GM19438 (cell line): ENCODE data around the gene HIGD2A.

ENCODE experiments used
- ATAC-seq: cut with Tn5 transposase; IDR thresholded peaks from one replicate; pipeline ENCODE4 v1.9.1; 2021; ENCODE audit warnings: low read depth; ENCODE audit not compliant: unreplicated experiment

The HIGD2A gene

DNA sequence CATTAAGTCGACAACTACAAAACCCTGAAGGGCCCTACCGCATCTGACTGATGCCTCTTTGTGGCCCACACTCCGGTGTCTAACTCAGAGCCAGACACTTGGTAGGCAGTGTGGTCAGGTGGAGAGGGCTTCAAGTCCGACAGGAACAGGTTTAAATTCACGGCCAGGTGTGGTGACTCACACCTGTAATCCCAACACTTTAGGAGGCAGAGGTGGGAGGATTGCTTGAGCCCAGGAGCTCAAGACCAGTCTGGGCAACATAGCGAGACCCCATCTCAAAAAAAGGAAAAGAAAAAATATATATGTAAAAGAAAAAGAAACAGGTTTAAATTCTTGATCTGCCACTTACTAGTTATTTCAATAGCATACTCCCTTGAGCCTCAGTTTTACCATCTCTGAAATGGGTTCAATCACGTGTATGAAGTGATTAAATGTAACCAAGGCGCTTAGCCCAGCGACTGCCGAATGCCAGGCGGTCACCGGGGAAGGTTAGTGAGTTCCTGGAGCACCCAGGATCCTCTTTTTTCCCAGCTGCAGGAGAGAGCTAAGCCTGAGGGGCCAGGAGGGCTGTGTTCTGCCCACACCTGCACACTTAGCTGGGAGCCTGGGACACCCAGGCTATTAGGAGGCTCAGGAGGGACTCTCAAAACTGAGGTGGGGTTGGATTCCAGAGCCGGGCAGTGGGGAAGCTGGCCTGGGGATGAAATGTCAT is 26.8 kb downstream of the HIGD2A start:
- no peak for ATAC-seq

DNA sequence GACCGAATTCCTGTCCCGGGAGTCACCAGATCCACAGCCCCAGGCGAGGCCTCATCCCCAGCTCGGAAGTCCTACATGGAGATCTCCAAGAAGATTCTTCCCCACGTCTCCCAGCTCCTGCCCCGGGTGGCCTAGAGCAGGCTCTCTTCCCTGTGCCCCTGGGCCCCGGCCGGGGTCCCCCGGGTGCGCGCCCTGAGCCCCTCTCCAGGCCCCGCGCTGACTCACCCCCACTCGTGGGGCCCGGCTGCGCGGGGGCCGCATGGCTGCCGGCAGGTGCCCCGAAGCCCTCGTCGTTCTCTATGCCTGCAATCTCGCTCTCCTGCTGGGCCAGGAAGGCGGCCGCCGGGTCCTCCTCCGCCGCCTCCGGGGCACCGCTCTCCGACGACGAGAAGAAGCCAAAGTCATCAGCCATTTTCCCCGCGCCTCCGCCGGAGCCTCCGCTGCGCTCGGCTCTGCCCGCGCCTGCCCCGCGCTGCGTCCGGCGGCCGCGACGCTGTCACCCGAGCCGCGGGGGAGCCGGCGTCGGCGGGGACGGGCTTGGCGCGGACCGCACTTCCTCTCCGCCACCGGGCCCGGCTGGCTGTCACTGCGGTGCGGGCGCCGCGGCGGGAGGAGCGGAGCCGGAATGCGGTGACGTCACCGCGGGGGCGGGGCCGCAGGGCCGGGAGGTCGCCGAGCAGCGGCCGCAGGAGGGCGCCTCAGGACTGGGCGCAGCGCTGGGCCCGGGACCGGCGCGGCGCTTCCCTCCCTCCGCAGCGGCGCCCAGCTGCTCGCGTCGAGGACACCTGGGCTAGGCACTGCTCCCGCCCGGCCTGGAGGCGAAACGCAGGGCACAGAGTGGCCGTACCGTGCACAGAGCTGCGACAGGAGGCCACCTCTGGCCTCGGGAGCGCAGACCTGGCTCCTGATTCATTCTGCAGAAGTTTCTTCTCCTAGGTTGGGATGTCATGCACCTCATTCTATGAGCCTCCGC is 27.7 kb downstream of the HIGD2A start, which contains the start of gene CLTB:
CLTB (minus strand) TSS at position 588 of the 973 bp plus-strand sequence; CDS start at position 412, 176 bp downstream.
- peak; percentile 82 for ATAC-seq

DNA sequence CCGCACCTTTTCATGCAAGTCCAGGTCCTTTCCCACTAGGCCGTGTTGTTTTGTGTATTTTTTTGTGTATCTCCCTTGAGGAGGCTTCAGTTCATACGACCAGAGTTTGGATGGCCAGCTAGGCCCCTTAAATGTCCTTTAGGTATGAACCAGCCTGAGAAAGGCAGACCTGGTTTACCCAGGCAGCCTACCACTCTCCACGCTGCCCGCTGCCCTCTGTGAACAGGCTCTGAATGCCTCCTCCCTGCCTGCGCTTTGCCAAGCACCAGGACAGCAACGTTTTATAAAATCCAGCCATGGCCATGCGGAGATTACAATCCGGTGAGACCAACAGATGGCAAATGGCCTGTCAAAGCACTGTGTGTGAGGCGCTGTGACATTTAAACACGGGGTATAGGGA is 28.4 kb downstream of the HIGD2A start:
- ATAC-seq, result no peak

DNA sequence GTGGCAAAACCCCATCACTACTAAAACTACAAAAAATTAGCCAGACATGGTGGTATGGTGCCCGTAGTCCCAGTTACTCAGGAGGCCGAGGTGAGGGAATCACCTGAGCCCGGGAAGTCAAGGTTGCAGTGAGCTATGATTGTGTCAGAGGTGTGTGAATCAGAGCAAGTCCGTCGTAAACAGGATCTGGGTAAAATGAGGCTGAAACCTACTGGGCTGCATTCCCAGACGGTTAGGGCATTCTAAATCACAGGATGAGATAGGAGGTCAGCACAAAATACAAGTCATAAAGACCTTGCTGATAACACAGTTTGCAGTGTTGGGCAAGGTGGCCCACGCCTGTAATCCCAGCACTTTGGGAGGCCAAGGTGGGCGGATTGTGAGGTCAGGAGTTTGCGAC is 29.7 kb downstream of the HIGD2A start:
- no peak for ATAC-seq

DNA sequence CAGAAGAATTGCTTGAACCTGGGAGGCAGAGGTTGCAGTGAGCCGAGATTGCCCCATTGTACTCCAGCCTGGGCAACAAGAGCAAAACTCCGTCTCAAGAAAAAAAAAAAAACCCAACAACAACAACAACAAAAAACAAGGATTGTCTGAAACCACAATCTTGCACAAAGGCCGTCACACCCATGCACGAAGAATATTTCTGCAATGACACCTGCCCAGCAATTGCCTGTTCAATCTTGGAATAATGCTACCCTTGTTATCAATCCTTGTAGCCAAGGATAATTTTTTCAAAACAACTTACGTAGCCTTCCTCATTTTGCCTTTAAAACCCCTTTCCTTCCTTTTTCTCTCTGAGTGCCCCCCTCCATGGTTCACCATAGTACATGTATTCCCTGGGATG is 31.5 kb downstream of the HIGD2A start:
- no peak for ATAC-seq

DNA sequence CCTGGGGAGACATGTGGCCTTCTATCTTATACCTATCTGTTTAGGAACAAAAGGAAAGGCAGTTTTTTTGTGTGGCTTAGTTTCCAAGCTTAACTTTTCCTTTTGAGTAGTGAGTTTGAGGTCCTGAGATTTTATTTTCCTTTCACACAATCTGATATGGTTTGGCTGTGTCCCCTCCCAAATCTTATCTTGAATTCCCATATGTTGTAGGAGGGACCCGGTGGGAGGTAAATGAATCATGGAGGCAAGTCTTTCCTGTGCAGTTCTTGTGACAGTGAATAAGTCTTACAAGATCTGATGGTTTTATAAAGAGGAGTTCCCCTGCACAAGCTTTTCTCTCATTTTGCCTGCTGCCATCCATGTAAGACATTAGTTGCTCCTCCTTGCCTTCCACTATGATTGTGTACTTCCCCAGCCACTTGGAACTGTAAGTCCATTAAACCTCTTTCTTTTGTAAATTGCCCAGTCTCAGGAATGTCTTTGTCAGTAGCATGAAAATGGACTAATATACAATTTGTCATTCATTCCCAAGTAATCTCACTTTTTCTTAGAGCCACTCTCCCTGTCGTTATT is 32.5 kb downstream of the HIGD2A start:
- no peak for ATAC-seq

DNA sequence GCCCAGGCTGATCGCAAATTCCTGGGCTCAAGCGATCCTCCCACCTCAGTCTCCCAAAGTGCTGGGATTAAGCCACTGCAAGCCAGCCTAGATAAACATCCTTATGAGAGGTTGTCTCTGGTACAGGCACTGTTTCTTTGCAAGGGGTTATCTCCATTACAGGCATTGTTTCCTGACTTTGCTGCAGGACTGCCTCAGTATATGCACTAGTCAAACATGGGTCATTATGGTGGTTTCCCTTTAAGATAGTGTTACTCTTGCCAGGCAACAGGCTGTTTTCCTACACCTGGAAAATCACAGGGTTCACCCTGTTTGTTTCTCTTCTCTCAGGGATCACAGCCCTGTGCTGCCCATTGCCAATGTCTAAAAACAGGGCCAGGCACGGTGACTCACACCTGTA is 35.6 kb downstream of the HIGD2A start:
- ATAC-seq, result no peak

DNA sequence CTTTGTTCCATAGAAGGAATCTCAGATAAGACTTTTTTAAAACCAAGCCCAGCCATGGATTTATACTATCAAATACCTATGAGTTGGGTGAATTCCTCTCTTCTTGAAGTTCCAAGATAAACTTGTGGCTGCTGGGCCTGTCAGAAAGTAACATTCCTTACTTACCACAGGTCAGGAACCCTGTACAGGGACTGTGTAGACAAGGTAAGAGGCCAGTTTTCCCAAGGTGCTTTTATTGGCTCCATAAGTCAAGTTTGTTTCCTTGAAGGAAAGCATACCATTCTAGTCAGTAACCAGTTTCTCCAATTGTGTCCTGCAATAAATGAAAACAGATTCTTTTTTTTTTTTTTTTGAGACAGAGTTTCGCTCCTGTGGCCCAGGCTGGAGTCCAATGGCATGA is 36.6 kb downstream of the HIGD2A start:
- ATAC-seq, result no peak

DNA sequence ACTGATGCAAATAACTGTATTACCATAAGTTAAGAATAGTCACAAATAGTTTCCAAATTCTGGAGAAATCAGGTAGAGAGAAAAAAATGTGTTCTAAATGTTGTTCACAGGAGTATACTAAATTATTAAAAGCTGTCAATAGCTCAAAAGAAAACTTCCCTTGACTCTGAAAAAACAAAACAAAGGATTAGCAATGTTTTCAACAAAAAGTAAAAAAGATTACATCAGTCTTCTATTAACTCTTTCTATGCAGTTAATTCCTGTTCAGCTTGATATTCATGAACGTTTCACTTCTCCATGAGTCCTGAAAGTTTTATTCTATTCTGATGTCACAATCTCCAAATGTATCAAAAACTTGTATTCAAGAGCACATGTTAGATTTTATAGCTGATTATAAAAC is 37.2 kb downstream of the HIGD2A start:
- ATAC-seq, result no peak

DNA sequence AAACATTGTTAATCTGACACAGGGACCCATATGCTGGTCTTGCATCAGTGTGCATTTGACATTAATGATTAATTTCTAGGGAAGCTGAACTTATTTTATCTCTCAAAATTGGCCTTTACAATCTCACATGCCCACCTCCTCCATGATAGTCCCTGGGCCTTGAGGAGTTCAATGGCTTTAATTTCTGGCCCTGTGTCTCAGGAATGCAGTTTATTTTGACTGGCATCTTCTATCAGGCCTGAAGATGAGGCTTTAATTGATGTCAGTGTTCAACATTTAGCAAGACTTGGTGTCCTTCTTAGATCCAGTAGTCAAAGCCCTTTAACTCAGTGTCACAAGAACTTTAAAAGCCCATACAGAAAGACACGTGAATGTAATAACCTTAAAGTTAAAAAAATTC is 38.3 kb downstream of the HIGD2A start:
- no peak for ATAC-seq

DNA sequence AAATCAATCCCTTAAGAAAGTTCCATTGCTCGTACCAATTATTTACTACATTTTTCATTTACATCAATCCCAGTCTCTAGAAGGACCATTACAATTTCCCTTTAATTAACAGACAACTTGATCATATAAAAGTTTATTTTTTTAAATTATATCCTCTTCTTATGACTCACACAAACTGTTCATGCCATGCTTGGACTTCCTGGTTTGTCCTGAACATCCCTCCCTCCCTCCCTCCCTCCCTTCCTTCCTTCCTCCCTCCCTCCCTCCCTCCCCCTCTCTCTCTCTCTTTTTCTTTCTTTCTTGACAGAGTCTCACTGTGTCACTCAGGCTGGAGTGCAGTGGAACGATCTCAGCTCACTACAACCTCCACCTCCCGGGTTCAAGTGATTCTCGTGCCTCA is 39.4 kb downstream of the HIGD2A start:
- no peak for ATAC-seq

DNA sequence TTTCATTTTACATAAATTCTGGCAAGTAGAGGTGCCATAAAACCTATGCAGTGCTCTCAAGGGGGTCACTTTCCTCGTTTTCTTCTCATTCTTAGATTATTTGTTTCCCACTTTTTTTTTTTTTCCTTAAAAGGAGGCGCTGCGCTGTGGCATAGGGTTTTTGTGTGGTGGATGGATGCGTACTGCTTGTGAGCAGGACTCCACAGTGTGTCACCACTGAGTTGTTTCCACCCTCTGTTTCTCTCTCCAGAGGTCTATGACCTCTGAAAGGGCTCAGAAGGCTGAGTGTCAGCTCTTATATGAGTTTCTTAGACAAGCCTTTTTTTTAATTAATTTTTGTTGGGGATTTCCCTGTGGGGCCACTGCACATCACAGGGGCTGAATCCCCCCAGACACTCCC is 41.4 kb downstream of the HIGD2A start:
- ATAC-seq, result no peak

DNA sequence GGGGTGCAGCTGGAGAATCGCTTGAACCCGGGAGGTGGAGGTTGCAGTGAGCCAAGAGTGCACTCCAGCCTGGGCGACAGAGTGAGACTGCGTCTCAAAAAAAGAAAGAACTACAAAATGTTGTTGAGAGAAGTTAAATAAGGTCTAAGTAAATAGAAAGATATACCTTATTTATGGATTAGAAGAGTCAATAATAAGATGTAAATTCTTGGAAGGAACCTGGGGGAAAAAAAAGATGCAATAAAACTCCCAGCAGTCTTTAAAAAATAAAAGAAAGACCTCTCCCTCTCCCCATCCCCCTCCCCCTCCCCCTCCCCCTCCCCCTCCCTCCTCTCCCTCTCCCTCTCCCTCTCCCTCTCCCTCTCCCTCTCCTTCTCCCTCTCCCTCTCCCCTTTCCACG is 44.2 kb downstream of the HIGD2A start:
- no peak for ATAC-seq

DNA sequence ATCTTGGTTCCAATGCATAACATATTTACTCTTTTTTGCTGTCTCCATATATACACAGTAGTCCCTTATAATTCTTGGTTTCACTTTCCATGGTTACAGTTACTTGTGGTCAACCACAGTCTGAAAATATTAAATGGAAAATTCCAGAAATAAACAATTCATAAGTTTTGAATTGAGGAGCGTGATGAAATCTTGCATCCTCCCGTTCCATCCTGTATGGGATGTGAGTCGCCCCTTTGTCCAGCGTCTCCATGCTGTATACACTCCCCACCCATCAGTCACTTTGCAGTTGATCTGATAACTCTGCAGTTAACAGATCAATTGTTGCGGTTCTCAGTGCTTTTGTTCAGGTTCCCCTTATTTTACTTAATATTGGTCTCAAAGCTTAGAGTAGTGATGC is 48.1 kb downstream of the HIGD2A start:
- no peak for ATAC-seq

DNA sequence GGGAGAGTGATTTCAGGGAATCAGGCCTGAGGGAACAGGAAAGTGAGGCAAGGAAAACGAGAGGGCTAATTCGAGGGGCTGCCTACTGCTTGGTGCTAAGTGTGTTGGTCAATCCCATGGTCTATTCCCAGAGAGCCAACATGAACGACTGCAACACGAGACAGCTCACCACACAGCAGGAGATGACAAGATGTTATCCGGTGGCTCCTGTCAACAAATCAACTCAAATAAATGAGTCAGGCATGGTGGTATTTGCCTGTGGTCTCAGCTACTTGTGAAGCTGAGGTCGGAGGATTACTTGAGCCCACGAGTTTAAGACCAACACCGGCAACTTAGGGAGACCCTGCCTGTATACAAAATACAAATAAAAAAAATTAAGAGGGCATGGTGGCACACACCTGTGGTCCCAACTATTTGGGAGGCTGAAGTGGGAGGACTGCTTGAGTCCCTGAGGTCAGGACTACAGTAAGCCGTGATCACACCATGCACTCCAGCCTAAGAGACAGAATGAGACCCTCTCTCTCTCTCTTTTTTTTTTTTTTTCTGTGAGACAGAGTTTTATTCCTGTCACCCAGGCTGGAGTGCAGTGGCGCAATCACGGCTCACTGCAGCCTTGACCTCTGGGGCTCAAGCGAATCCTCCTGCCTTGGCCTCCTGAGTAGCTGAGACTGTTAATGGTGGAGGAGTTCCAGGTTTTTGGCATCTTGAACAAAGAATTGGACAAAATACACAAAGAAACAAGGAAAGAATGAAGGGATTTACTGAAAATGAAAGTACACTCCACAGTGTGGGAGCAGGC is 50.6 kb downstream of the HIGD2A start:
- no peak for ATAC-seq
